Esophagus squamous epithelium (tissue), 4 donors: ENCODE data around the gene CREBBP.

Source experiments
- CTCF ChIP-seq, 6 experiments: fragments of 450-650 bp in 4 of 6; fragments of 200-600 bp in 2 of 6; sonication (generic) in 2 of 6; IDR thresholded peaks; one replicate each; pipeline ENCODE4 v1.5.1; 2016 to 2019; ENCODE audit warnings: antibody characterized with exemption in 6 of 6, mild to moderate bottlenecking in 4 of 6, moderate library complexity in 4 of 6
- POLR2A ChIP-seq, 4 donors: fragments of 450-650 bp; IDR thresholded peaks; one replicate each; pipeline ENCODE4 v1.6.1; 2017; ENCODE audit warnings: antibody characterized with exemption in 4 of 4, mild to moderate bottlenecking in 4 of 4, moderate library complexity in 3 of 4

- TF ChIP-seq POLR2A (IDR thresholded peaks at IDR 0.05): no peak
- TF ChIP-seq CTCF (IDR thresholded peaks at IDR 0.05): no peak
Observed at GRCh38 chr16:3856367-3857141, 24.0 kb downstream of the CREBBP start.
